Measurements from ENCODE around the gene OR8G5. TPM values are rescaled to one million over a fixed set of nuclear protein-coding genes. Genes with fewer than 3 reads are reported as not detected.

The OR8G5 gene
- total RNA-seq, 1 donor from 2014 or later: not detected

GRCh38 chr11:124274000-124274399, 17.8 kb downstream of the OR8G5 start:
- H3K36me3 ChIP-seq: no peaks in the 10 kb centered on the region
- no peak for TF ChIP-seq POLR2A (IDR thresholded peaks at IDR 0.05)
- TF ChIP-seq, protein P1, sequence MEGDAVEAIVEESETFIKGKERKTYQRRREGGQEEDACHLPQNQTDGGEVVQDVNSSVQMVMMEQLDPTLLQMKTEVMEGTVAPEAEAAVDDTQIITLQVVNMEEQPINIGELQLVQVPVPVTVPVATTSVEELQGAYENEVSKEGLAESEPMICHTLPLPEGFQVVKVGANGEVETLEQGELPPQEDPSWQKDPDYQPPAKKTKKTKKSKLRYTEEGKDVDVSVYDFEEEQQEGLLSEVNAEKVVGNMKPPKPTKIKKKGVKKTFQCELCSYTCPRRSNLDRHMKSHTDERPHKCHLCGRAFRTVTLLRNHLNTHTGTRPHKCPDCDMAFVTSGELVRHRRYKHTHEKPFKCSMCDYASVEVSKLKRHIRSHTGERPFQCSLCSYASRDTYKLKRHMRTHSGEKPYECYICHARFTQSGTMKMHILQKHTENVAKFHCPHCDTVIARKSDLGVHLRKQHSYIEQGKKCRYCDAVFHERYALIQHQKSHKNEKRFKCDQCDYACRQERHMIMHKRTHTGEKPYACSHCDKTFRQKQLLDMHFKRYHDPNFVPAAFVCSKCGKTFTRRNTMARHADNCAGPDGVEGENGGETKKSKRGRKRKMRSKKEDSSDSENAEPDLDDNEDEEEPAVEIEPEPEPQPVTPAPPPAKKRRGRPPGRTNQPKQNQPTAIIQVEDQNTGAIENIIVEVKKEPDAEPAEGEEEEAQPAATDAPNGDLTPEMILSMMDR (IDR thresholded peaks at IDR 0.05): no peak
- no peak for TF ChIP-seq POLR2AphosphoS5 (IDR thresholded peaks at IDR 0.05; ENCODE audit: insufficient read depth in 1 of 2, low read depth in 1 of 2)
- intact Hi-C loops (cut with DNase I): no loop called here
- H3K27ac ChIP-seq: no peak overlapping the region
- H3K4me1 ChIP-seq: no peaks in the 10 kb centered on the region
- H3K9me3 ChIP-seq: no peaks in the 10 kb centered on the region
- no peak for DNase-seq (ENCODE audit: extremely low spot score in 2 of 2)
- H3K4me3 ChIP-seq: no peak overlapping the region
- no peaks in the 10 kb centered on the region for H3K27me3 ChIP-seq

DNA sequence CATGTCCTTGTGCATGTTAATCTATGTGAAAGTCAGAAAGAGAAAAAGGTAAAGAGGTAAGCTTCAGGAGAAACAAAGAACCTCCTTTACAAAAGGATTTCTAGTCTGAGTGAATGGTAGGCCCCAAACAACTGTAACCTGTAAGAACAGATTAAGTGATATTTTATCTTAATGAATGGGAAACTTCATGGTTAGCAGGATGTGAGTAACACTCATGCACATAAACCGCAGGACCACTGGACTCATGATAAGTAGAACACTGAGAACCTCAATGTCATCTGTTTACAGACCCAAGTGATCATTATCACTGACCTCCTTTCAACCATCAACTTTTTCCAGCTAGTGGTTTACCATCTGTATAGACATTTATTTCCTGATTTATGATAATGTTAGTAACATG, 19.9 kb downstream of the OR8G5 start:
- no peaks in the 10 kb centered on the region for H3K4me1 ChIP-seq
- H3K27ac ChIP-seq: no peak overlapping the region
- H3K9me3 ChIP-seq: no peaks in the 10 kb centered on the region
- no peak for TF ChIP-seq POLR2A (IDR thresholded peaks at IDR 0.05)
- TF ChIP-seq, protein P1 (IDR thresholded peaks at IDR 0.05): no peak
- no peak for TF ChIP-seq POLR2AphosphoS5 (IDR thresholded peaks at IDR 0.05; ENCODE audit: insufficient read depth in 1 of 2, low read depth in 1 of 2)
- intact Hi-C loops (cut with DNase I): no loop called here
- no peaks in the 10 kb centered on the region for H3K36me3 ChIP-seq
- no peak for DNase-seq (ENCODE audit: extremely low spot score in 2 of 2)
- H3K4me3 ChIP-seq: no peak overlapping the region
- no peaks in the 10 kb centered on the region for H3K27me3 ChIP-seq

DNA sequence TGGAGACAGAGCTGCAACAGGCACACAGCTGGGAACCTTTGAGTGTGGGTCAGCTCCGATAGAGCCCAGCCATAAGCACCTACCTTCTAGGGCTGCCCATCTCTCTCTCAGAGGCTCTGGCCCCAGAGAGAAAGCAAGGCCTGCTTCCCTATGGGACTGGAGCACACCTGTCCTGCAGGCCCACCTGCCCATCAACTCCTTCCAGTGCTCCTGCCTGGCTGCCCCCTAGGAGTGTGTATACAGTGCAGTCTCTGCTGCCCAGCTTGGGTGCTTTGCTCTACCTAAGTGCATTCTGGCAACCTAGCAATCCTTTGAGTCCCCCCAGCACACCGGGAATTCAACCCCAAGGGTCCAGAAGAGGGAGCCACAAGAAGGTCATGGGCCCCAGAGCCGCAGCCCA, 21.0 kb downstream of the OR8G5 start:
- no peak for DNase-seq (ENCODE audit: extremely low spot score in 2 of 2)
- no peaks in the 10 kb centered on the region for H3K4me1 ChIP-seq
- TF ChIP-seq POLR2A (IDR thresholded peaks at IDR 0.05): no peak
- TF ChIP-seq, protein P1 (IDR thresholded peaks at IDR 0.05): no peak
- H3K27me3 ChIP-seq: no peaks in the 10 kb centered on the region
- no peaks in the 10 kb centered on the region for H3K9me3 ChIP-seq
- H3K27ac ChIP-seq: no peak overlapping the region
- H3K36me3 ChIP-seq: no peaks in the 10 kb centered on the region
- H3K4me3 ChIP-seq: no peak overlapping the region
- intact Hi-C loops (cut with DNase I): no loop called here

DNA sequence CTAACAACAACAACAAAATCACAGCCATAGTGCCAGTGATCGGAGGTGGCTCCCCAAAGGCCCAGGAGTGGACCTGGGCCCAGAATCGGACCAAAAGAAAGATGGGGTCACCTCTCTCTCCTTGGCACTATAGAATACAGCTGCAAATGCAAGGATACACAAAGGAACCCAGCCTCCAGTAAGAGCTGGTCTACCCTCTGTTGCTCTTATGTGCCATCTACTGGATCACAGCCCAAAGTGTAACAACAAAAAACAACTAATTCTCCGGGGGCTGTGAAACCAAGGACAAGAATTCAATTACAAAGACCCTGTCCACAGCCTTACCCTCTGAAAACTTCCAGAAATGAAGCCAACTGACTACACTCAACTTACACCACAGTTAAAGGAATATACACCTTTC, 21.6 kb downstream of the OR8G5 start:
- intact Hi-C loops (cut with DNase I): no loop called here
- TF ChIP-seq, protein P1 (IDR thresholded peaks at IDR 0.05): no peak
- no peak for TF ChIP-seq POLR2AphosphoS5 (IDR thresholded peaks at IDR 0.05; ENCODE audit: insufficient read depth in 1 of 2, low read depth in 1 of 2)
- TF ChIP-seq POLR2A (IDR thresholded peaks at IDR 0.05): no peak

GRCh38 chr11:124278261-124278660, 22.1 kb downstream of the OR8G5 start:
- H3K4me1 ChIP-seq: no peaks in the 10 kb centered on the region
- no peaks in the 10 kb centered on the region for H3K9me3 ChIP-seq
- H3K27ac ChIP-seq: no peak overlapping the region
- no peak for DNase-seq (ENCODE audit: extremely low spot score in 2 of 2)
- no peak overlapping the region for H3K4me3 ChIP-seq
- H3K27me3 ChIP-seq: no peaks in the 10 kb centered on the region
- no peak for TF ChIP-seq POLR2AphosphoS5 (IDR thresholded peaks at IDR 0.05; ENCODE audit: insufficient read depth in 1 of 2, low read depth in 1 of 2)
- TF ChIP-seq, protein P1 (IDR thresholded peaks at IDR 0.05): no peak
- no peak for TF ChIP-seq POLR2A (IDR thresholded peaks at IDR 0.05)
- intact Hi-C loops (cut with DNase I): no loop called here
- no peaks in the 10 kb centered on the region for H3K36me3 ChIP-seq

More for the DNA sequence above, 21.6 kb downstream of the OR8G5 start:
- H3K4me1 ChIP-seq: no peaks in the 10 kb centered on the region
- H3K27ac ChIP-seq: no peak overlapping the region
- no peaks in the 10 kb centered on the region for H3K36me3 ChIP-seq
- DNase-seq (ENCODE audit: extremely low spot score in 2 of 2): no peak
- H3K4me3 ChIP-seq: no peak overlapping the region
- H3K27me3 ChIP-seq: no peaks in the 10 kb centered on the region
- H3K9me3 ChIP-seq: no peaks in the 10 kb centered on the region
